Tibial artery (tissue), 4 donors: Measurements from ENCODE around the gene UCMA.
A peak's percentile ranks its signal among the peaks of the same experiment; 100 is the strongest.

Experiments
- DNase-seq, 2 donors: peaks; one replicate each; pipeline ENCODE4 v3.0.0-alpha.2; 2019
- H3K27ac ChIP-seq, 2 donors: fragments of 200-600 bp; sonication (generic) in 1 of 2; 1 replicate in 1 of 2; 2 replicates in 1 of 2; pipeline ENCODE4 v1.5.1; 2018 to 2019; ENCODE audit warnings: mild to moderate bottlenecking in 1 of 2
- H3K27me3 ChIP-seq, 2 donors: fragments of 200-600 bp; sonication (generic) in 1 of 2; one replicate each; pipeline versions ENCODE4 v1.5.1 to v1.6.0; 2016 to 2019
- H3K36me3 ChIP-seq, 3 donors: fragments of 200-600 bp; sonication (generic) in 2 of 3; one replicate each; pipeline ENCODE4 v1.5.1; 2016 to 2019; ENCODE audit warnings: mild to moderate bottlenecking in 2 of 3
- H3K4me1 ChIP-seq, 4 donors: fragments of 200-600 bp; sonication (generic) in 2 of 4; 1 replicate in 3 of 4; 2 replicates in 1 of 4; pipeline ENCODE4 v1.5.1; 2016 to 2019
- H3K4me3 ChIP-seq, 2 donors: fragments of 200-600 bp; sonication (generic) in 1 of 2; 1 replicate in 1 of 2; 2 replicates in 1 of 2; pipeline ENCODE4 v1.5.1; 2018 to 2019; ENCODE audit warnings: mild to moderate bottlenecking in 2 of 2
- H3K9me3 ChIP-seq, 3 donors: fragments of 200-600 bp; sonication (generic) in 1 of 3; one replicate each; pipeline ENCODE4 v1.5.1; 2016 to 2019
- CTCF ChIP-seq, 2 experiments: fragments of 200-600 bp in 1 of 2; fragments of 450-650 bp in 1 of 2; IDR thresholded peaks; one replicate each; pipeline ENCODE4 v1.5.1; 2017 to 2019; ENCODE audit warnings: antibody characterized with exemption in 2 of 2, mild to moderate bottlenecking in 1 of 2, moderate library complexity in 1 of 2
- intact Hi-C: fragments of 100-400 bp; cut with DNase I; formaldehyde crosslinking; loops from one replicate; pipeline ENCODE4 v1.15.0; 2023; ENCODE audit warnings: low total_unique reads

The UCMA gene

GRCh38 chr10:13223241-13223640 lies 10.9 kb downstream of the UCMA start:
- Histone ChIP-seq H3K4me1 (peaks cover 0 to 16% (median 2%) of the 10 kb centered on the region in 4 donors), H3K36me3 (no peaks in the 10 kb centered on the region), H3K4me3 (no peak overlapping the region), H3K9me3 (no peaks in the 10 kb centered on the region), H3K27me3 (no peaks in the 10 kb centered on the region), H3K27ac (no peak overlapping the region)
- intact Hi-C loops, result no loop called here
- DNase-seq, result no peak
- no peak for TF ChIP-seq CTCF (IDR thresholded peaks at IDR 0.05)

- H3K4me3 ChIP-seq, result no peak overlapping the region
- H3K27me3 ChIP-seq, result no peaks in the 10 kb centered on the region
- TF ChIP-seq CTCF (IDR thresholded peaks at IDR 0.05), result no peak
- H3K36me3 ChIP-seq, result no peaks in the 10 kb centered on the region
- no peak overlapping the region for H3K27ac ChIP-seq
- DNase-seq, result peak in 1 of 2 donors; percentile 19
- intact Hi-C loops, result no loop called here
- peaks cover 0 to 16% (median 2%) of the 10 kb centered on the region in 4 donors for H3K4me1 ChIP-seq
- H3K9me3 ChIP-seq, result no peaks in the 10 kb centered on the region
These were observed 11.6 kb downstream of the UCMA start for GRCh38 chr10:13222566-13222965.

- H3K4me1 ChIP-seq, result peaks cover 0 to 14% (median 2%) of the 10 kb centered on the region in 4 donors
- H3K27ac ChIP-seq, result no peak overlapping the region
- no peak for TF ChIP-seq CTCF (IDR thresholded peaks at IDR 0.05)
- no peaks in the 10 kb centered on the region for H3K36me3 ChIP-seq
- H3K9me3 ChIP-seq, result no peaks in the 10 kb centered on the region
- H3K4me3 ChIP-seq, result no peak overlapping the region
- H3K27me3 ChIP-seq, result no peaks in the 10 kb centered on the region
- intact Hi-C loops, result no loop called here
- DNase-seq, result peak in 1 of 2 donors; percentile 24
These were observed 12.0 kb downstream of the UCMA start for GRCh38 chr10:13222151-13222550.

GRCh38 chr10:13221572-13221971 lies 12.6 kb downstream of the UCMA start:
- TF ChIP-seq CTCF (IDR thresholded peaks at IDR 0.05), result no peak
- no peaks in the 10 kb centered on the region for H3K9me3 ChIP-seq
- H3K36me3 ChIP-seq, result no peaks in the 10 kb centered on the region
- DNase-seq, result peak in 1 of 2 donors; percentile 20
- intact Hi-C loops, result no loop called here
- no peak overlapping the region for H3K27ac ChIP-seq
- no peaks in the 10 kb centered on the region for H3K27me3 ChIP-seq
- peaks cover 0 to 8% (median 0%) of the 10 kb centered on the region in 4 donors for H3K4me1 ChIP-seq
- no peak overlapping the region for H3K4me3 ChIP-seq

GRCh38 chr10:13219685-13220670 lies 14.2 kb downstream of the UCMA start:
- Histone ChIP-seq H3K4me1 (no peaks in the 10 kb centered on the region), H3K9me3 (no peaks in the 10 kb centered on the region), H3K36me3 (no peaks in the 10 kb centered on the region), H3K27me3 (no peaks in the 10 kb centered on the region), H3K4me3 (no peak overlapping the region), H3K27ac (no peak overlapping the region)
- peak in 1 of 2 donors; percentile 6 for DNase-seq
- intact Hi-C loops, result no loop called here
- no peak for TF ChIP-seq CTCF (IDR thresholded peaks at IDR 0.05)
